Smooth muscle cell (in vitro differentiated cells): ENCODE data around the gene DNAJB1. TPM values are rescaled to one million over a fixed set of nuclear protein-coding genes. Genes with fewer than 3 reads are reported as not detected.

Experiments
- DNase-seq: peaks from one replicate; lab custom pipeline; 2025; ENCODE audit not compliant: unreplicated experiment; lab: John Stamatoyannopoulos, UW
- H2AFZ ChIP-seq: fragments of 200-600 bp; sonication (generic); 2 replicates; pipeline ENCODE4 v1.6.0; 2016; ENCODE audit warnings: antibody characterized with exemption, low read depth, mild to moderate bottlenecking
- H3F3A ChIP-seq: fragments of 200-600 bp; sonication (generic); 2 replicates; pipeline ENCODE4 v1.6.0; 2017; ENCODE audit warnings: antibody characterized with exemption, low read depth
- H3K27ac ChIP-seq: fragments of 200-600 bp; sonication (generic); 2 replicates; pipeline ENCODE4 v1.5.1; 2016; ENCODE audit warnings: low read depth, mild to moderate bottlenecking
- H3K27me3 ChIP-seq: fragments of 200-600 bp; sonication (generic); 2 replicates; pipeline ENCODE4 v1.6.1; 2016; ENCODE audit warnings: low read depth, mild to moderate bottlenecking
- H3K36me3 ChIP-seq: fragments of 200-600 bp; sonication (generic); 2 replicates; pipeline ENCODE4 v1.5.1; 2016; ENCODE audit warnings: low read depth
- H3K4me1 ChIP-seq: fragments of 200-600 bp; sonication (generic); 2 replicates; pipeline ENCODE4 v1.5.1; 2016; ENCODE audit warnings: low read depth
- H3K4me2 ChIP-seq: fragments of 200-600 bp; sonication (generic); 2 replicates; pipeline ENCODE4 v1.6.0; 2016; ENCODE audit warnings: mild to moderate bottlenecking
- H3K4me3 ChIP-seq: fragments of 200-600 bp; sonication (generic); 2 replicates; pipeline ENCODE4 v1.5.1; 2016; ENCODE audit warnings: mild to moderate bottlenecking
- H3K79me2 ChIP-seq: fragments of 200-600 bp; sonication (generic); 2 replicates; pipeline ENCODE4 v1.6.0; 2016; ENCODE audit warnings: low read depth, mild to moderate bottlenecking
- H3K9ac ChIP-seq: fragments of 200-600 bp; sonication (generic); 2 replicates; pipeline ENCODE4 v1.6.0; 2016; ENCODE audit warnings: low read depth
- H3K9me3 ChIP-seq: fragments of 200-600 bp; sonication (generic); replicated peaks from 2 replicates; pipeline ENCODE4 v1.5.1; 2016; ENCODE audit warnings: low read depth
- H4K20me1 ChIP-seq: fragments of 200-600 bp; sonication (generic); 2 replicates; pipeline ENCODE4 v1.6.0; 2016; ENCODE audit warnings: low read depth
- CTCF ChIP-seq: fragments of 200-600 bp; sonication (generic); IDR thresholded peaks from 2 replicates; pipeline ENCODE4 v1.5.1; 2017; ENCODE audit warnings: borderline replicate concordance, mild to moderate bottlenecking, antibody characterized with exemption; ENCODE audit not compliant: insufficient read depth, poor library complexity, severe bottlenecking
- WGBS: methylation state at CpG from one replicate; pipeline ENCODE4 v1.1.7; 2016; ENCODE audit warnings: low lambda C conversion rate; 5-methylcytosine and 5-hydroxymethylcytosine counted together
- polyA plus RNA-seq: library from polyadenylated mRNA; unstranded; fragments of >200 nt; fragmentation: Nextera tagmentation; extraction: Ambion mirVana; gene quantifications from 2 replicates; pipeline ENCODE4 v1.2.1, GENCODE V29; 2016
- total RNA-seq: library from RNA; depleted of rRNA; stranded (reverse); fragments of >200 nt; gene quantifications from 2 replicates; pipeline ENCODE4 v1.2.3, GENCODE V29; 2014

DNAJB1 gene
- total and polyA plus RNA-seq, 2 experiments from 2014 or later, result 114 to 152 TPM

- Histone ChIP-seq H3K27me3 (no peaks in the 10 kb centered on the region), H3K9ac (no peak overlapping the region), H3K9me3 (no peaks in the 10 kb centered on the region), H3F3A (no peaks in the 10 kb centered on the region), H4K20me1 (peaks cover 44% of the 10 kb centered on the region), H3K36me3 (no peaks in the 10 kb centered on the region), H3K4me3 (no peak overlapping the region), H3K4me1 (peaks cover 14% of the 10 kb centered on the region), H2AFZ (no peak overlapping the region), H3K79me2 (peaks cover 55% of the 10 kb centered on the region), H3K4me2 (no peak overlapping the region), H3K27ac (no peak overlapping the region)
- WGBS, result 87% methylated on average over 5 of the region's 5 CpGs
- TF ChIP-seq CTCF, result no peak
- no peak for DNase-seq
Observed at GRCh38 chr19:14492756-14493337, 25.4 kb downstream of the DNAJB1 start.

GRCh38 chr19:14487370-14488125 is 30.6 kb downstream of the DNAJB1 start:
- H3K27ac ChIP-seq, result no peak overlapping the region
- no peaks in the 10 kb centered on the region for H3F3A ChIP-seq
- no peak for TF ChIP-seq CTCF
- DNase-seq, result no peak
- no peaks in the 10 kb centered on the region for H3K27me3 ChIP-seq
- H3K9me3 ChIP-seq, result no peaks in the 10 kb centered on the region
- H4K20me1 ChIP-seq, result peaks cover 52% of the 10 kb centered on the region
- no peak overlapping the region for H3K4me2 ChIP-seq
- no peaks in the 10 kb centered on the region for H3K4me1 ChIP-seq
- H3K4me3 ChIP-seq, result no peak overlapping the region
- H3K9ac ChIP-seq, result no peak overlapping the region
- 90% methylated on average over 16 of the region's 16 CpGs for WGBS
- peaks cover 33% of the 10 kb centered on the region for H3K79me2 ChIP-seq
- no peaks in the 10 kb centered on the region for H3K36me3 ChIP-seq
- no peak overlapping the region for H2AFZ ChIP-seq

GRCh38 chr19:14482172-14482941 is 35.8 kb downstream of the DNAJB1 start:
- 97% methylated on average over 11 of the region's 18 CpGs for WGBS
- no peak for TF ChIP-seq CTCF
- no peak overlapping the region for H3K27ac ChIP-seq
- H3K27me3 ChIP-seq, result no peaks in the 10 kb centered on the region
- no peak for DNase-seq
- no peaks in the 10 kb centered on the region for H3K9me3 ChIP-seq
- H3F3A ChIP-seq, result no peaks in the 10 kb centered on the region
- peaks cover 8% of the 10 kb centered on the region for H3K79me2 ChIP-seq
- peaks cover 61% of the 10 kb centered on the region for H4K20me1 ChIP-seq
- H3K9ac ChIP-seq, result no peak overlapping the region
- H2AFZ ChIP-seq, result no peak overlapping the region
- no peaks in the 10 kb centered on the region for H3K4me1 ChIP-seq
- H3K4me2 ChIP-seq, result no peak overlapping the region
- no peaks in the 10 kb centered on the region for H3K36me3 ChIP-seq
- H3K4me3 ChIP-seq, result no peak overlapping the region
